Measurements from ENCODE around the gene C10orf71. TPM values are rescaled to one million over a fixed set of nuclear protein-coding genes. Genes with fewer than 3 reads are reported as not detected.

C10orf71 gene
- polyA plus RNA-seq, 1 donor from 2014 or later = not detected

- TF ChIP-seq, protein P1, sequence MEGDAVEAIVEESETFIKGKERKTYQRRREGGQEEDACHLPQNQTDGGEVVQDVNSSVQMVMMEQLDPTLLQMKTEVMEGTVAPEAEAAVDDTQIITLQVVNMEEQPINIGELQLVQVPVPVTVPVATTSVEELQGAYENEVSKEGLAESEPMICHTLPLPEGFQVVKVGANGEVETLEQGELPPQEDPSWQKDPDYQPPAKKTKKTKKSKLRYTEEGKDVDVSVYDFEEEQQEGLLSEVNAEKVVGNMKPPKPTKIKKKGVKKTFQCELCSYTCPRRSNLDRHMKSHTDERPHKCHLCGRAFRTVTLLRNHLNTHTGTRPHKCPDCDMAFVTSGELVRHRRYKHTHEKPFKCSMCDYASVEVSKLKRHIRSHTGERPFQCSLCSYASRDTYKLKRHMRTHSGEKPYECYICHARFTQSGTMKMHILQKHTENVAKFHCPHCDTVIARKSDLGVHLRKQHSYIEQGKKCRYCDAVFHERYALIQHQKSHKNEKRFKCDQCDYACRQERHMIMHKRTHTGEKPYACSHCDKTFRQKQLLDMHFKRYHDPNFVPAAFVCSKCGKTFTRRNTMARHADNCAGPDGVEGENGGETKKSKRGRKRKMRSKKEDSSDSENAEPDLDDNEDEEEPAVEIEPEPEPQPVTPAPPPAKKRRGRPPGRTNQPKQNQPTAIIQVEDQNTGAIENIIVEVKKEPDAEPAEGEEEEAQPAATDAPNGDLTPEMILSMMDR (IDR thresholded peaks at IDR 0.05; ENCODE audit: poor library complexity, severe bottlenecking) = no peak
- TF ChIP-seq TAF1 (IDR thresholded peaks at IDR 0.05; ENCODE audit: low read depth) = no peak
- TF ChIP-seq REST (IDR thresholded peaks at IDR 0.05; ENCODE audit: borderline replicate concordance) = no peak
- no peak for TF ChIP-seq POLR2AphosphoS5 (IDR thresholded peaks at IDR 0.05)
- TF ChIP-seq SMC3 (conservative IDR thresholded peaks at IDR 0.05; ENCODE audit: poor library complexity) = no peak
- TF ChIP-seq EZH2 (IDR thresholded peaks at IDR 0.05; ENCODE audit: borderline replicate concordance, insufficient read depth, low read length, poor library complexity, severe bottlenecking) = no peak
- no peak for TF ChIP-seq EP300 (conservative IDR thresholded peaks at IDR 0.05; ENCODE audit: poor library complexity, severe bottlenecking)
- no peak for TF ChIP-seq RAD21 (conservative IDR thresholded peaks at IDR 0.05)
- no peak for TF ChIP-seq MXI1 (conservative IDR thresholded peaks at IDR 0.05; ENCODE audit: poor library complexity, severe bottlenecking)
- no peak overlapping the region for H3K4me3 ChIP-seq (ENCODE audit: low read length)
- H3F3A ChIP-seq (ENCODE audit: insufficient read depth, low read length, poor library complexity, severe bottlenecking) = no peaks in the 10 kb centered on the region
- no peak overlapping the region for H3K9ac ChIP-seq (ENCODE audit: low read length)
- no peak overlapping the region for H3K4me2 ChIP-seq (ENCODE audit: low read length)
- H2AFZ ChIP-seq (ENCODE audit: low read depth, low read length) = no peak overlapping the region
- no peaks in the 10 kb centered on the region for H3K9me2 ChIP-seq (ENCODE audit: insufficient read depth, low read length)
- H3K79me2 ChIP-seq (replicated peaks; ENCODE audit: insufficient read depth, low read length) = no peaks in the 10 kb centered on the region
- no peaks in the 10 kb centered on the region for H3K27me3 ChIP-seq (ENCODE audit: insufficient read depth, low read depth, low read length)
- no peaks in the 10 kb centered on the region for H3K36me3 ChIP-seq (ENCODE audit: insufficient read depth, low read length)
- H3K27ac ChIP-seq (ENCODE audit: low read length) = no peak overlapping the region
- H4K20me1 ChIP-seq (ENCODE audit: insufficient read depth) = no peaks in the 10 kb centered on the region
- H3K9me3 ChIP-seq (ENCODE audit: low read length) = no peaks in the 10 kb centered on the region
Observed at GRCh38 chr10:49303711-49304110, 4.7 kb downstream of the C10orf71 start.

GRCh38 chr10:49304137-49304536 is 5.2 kb downstream of the C10orf71 start:
- H3K9me3 ChIP-seq (ENCODE audit: low read length) = no peaks in the 10 kb centered on the region

More at GRCh38 chr10:49304137-49304536, 5.2 kb downstream of the C10orf71 start:
- no peak overlapping the region for H3K9ac ChIP-seq (ENCODE audit: low read length)
- no peak overlapping the region for H3K4me2 ChIP-seq (ENCODE audit: low read length)
- no peak overlapping the region for H3K4me3 ChIP-seq (ENCODE audit: low read length)
- H3K27me3 ChIP-seq (ENCODE audit: insufficient read depth, low read depth, low read length) = no peaks in the 10 kb centered on the region
- no peak overlapping the region for H2AFZ ChIP-seq (ENCODE audit: low read depth, low read length)
- H3F3A ChIP-seq (ENCODE audit: insufficient read depth, low read length, poor library complexity, severe bottlenecking) = no peaks in the 10 kb centered on the region
- H3K27ac ChIP-seq (ENCODE audit: low read length) = no peak overlapping the region
- no peak for TF ChIP-seq EP300 (conservative IDR thresholded peaks at IDR 0.05; ENCODE audit: poor library complexity, severe bottlenecking)
- TF ChIP-seq EZH2 (IDR thresholded peaks at IDR 0.05; ENCODE audit: borderline replicate concordance, insufficient read depth, low read length, poor library complexity, severe bottlenecking) = no peak
- no peak for TF ChIP-seq RAD21 (conservative IDR thresholded peaks at IDR 0.05)
- no peak for TF ChIP-seq POLR2AphosphoS5 (IDR thresholded peaks at IDR 0.05)
- TF ChIP-seq MXI1 (conservative IDR thresholded peaks at IDR 0.05; ENCODE audit: poor library complexity, severe bottlenecking) = no peak
- no peak for TF ChIP-seq TAF1 (IDR thresholded peaks at IDR 0.05; ENCODE audit: low read depth)
- no peak for TF ChIP-seq SMC3 (conservative IDR thresholded peaks at IDR 0.05; ENCODE audit: poor library complexity)
- TF ChIP-seq, protein P1 (IDR thresholded peaks at IDR 0.05; ENCODE audit: poor library complexity, severe bottlenecking) = no peak
- no peak for TF ChIP-seq REST (IDR thresholded peaks at IDR 0.05; ENCODE audit: borderline replicate concordance)
- H4K20me1 ChIP-seq (ENCODE audit: insufficient read depth) = no peaks in the 10 kb centered on the region
- no peaks in the 10 kb centered on the region for H3K36me3 ChIP-seq (ENCODE audit: insufficient read depth, low read length)
- H3K79me2 ChIP-seq (replicated peaks; ENCODE audit: insufficient read depth, low read length) = no peaks in the 10 kb centered on the region
- H3K9me2 ChIP-seq (ENCODE audit: insufficient read depth, low read length) = no peaks in the 10 kb centered on the region

All from neural cell (in vitro differentiated cells).